Measurements from ENCODE around the gene RPS10.
"Not testable (repeated sequence)": the region's sequence is repeated elsewhere in the genome, so short reads cannot be mapped to it uniquely, and the experiment has no call there.

RPS10 gene

GRCh38 chr6:34447910-34448309, 22.0 kb upstream of the RPS10 start:
- no peak for DNase-seq (ENCODE audit: low read depth in 2 of 2)

DNA sequence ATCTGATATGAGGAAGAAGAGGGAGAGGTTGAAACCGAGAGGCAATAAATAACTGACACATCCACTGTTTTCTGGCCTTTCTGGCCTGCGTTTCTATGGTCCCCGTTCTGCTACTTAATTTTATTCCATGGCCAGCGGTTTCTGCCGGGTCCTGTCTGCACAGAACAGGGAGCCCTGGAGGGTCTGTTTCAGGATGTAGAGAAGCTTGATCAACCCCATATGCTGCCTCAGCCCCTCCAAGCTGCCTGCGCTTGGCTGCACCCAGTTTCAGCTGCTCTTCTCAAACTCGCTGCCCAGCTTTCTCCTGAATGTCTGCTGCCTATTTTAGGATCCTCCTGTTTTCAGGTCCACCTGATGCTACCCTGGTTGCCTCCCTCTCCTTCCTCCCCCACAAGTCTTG, 21.5 kb upstream of the RPS10 start:
- DNase-seq (ENCODE audit: low read depth in 2 of 2): no peak

- DNase-seq (ENCODE audit: low read depth in 2 of 2): no peak
Measured at GRCh38 chr6:34445313-34445860, 19.5 kb upstream of the RPS10 start.

DNA sequence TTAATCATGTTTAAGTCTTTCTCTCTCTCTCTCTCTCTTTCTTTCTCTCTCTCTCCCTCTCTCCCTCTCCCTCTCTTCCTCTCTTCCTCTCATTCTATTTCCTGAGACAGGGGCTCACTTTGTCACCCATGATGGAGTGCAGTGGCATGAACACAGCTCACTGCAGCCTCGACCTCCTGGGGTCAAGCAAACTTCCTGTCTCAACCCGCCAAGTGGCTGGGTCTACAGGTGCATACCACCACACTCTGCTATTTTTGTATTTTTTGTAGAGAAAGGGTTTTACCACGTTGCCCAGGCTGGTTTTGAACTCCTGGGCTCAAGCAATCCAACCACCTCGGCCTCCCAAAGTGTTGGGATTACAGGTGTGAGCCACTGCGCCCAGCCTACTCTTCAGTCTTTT, 15.7 kb upstream of the RPS10 start:
- no peak for DNase-seq (ENCODE audit: low read depth in 2 of 2)

- DNase-seq (ENCODE audit: low read depth in 2 of 2): no peak
Measured at GRCh38 chr6:34439442-34439841, 13.6 kb upstream of the RPS10 start.

DNA sequence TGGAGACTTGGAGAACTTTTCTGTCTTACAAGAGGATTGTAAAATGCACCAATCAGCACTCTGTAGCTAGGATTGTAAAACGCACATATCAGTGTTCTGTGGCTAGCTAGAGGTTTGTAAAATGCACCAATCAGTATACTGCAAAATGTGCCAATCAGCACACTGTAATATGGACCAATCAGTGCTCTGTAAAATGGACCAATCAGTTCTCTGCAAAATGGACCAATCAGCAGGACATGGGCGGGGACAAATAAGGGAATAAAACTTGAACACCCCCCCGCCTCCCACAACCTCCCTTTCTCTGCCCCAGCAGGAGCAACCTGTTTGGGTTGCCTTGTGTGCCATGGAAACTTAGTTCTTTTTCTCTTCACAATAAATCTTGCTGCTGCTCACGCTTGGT, 12.8 kb upstream of the RPS10 start:
- DNase-seq (ENCODE audit: low read depth in 2 of 2): no peak

DNA sequence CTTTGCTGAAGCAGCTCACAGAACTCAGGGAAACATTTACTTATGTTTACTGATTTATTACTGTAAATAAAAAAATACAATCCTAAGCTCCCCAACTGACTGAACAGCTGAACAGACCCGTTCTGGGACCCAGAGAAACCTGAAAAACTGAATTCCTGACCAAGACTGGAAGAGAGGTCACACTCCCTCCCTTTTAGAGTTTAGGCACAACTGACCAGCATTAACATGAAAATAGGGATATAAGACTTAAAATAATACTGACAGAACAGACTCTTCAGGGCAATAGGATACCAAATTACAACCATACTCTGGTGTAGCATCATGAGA, 11.7 kb upstream of the RPS10 start:
- DNase-seq (ENCODE audit: low read depth in 2 of 2): no peak

DNA sequence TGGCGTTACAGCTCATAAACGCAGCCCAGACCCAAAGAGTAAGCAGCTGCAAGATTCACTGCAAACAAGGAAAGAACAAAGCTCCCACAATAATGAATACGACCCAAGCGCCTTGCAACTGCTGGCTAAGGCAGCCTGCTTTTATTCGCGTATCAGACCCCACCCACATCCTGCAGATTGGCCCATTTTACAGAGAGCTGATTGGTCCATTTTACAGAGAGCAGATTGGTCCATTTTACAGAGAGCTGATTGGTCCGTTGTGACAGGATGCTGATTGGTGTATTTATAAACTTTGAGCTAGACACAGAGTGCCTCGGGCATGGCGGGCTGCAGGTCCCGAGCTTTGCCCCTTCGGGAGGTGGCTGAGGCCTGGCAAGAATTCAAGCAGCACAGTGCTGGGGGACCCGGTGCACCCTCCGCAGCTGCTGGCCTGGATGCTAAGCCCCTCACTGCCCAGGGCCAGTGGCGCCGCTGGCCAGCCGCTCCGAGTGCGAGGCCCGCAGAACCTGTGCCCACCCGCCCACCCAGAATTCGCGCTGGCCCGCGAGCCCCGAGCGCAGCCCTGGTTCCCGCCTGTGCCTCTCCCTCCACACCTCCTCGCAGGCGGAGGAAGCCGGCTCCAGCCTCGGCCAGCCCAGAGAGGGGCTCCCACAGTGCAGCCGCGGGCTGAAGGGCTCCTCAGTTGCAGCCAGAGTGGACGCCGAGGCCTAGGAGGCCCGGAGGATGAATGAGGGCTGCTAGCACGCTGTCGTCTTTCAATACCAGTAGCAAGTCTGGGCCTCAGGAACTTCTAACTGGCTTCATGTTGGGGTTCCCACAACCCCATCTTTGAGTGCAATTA, 11.2 kb upstream of the RPS10 start:
- no peak for DNase-seq (ENCODE audit: low read depth in 2 of 2)

DNA sequence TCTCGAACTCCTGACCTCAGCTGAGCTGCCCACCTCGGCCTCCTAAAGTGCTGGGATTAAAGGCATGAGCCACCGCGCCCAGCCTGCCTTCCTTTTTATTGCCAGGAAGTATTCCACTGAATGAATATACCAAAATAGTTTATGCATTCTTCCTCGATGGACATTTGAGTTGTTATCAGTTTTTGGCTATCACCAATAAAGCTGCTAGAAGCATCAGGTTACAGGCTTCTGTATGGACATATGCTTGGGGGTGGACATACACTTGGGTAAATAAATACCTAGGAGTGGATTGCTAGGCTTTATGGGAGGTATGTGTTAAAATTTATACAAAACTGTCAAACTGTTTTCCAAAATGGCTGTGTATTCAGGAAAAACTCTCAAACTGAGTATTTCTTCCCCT, 10.0 kb upstream of the RPS10 start:
- no peak for DNase-seq (ENCODE audit: low read depth in 2 of 2)

- peak in 1 of 2 donors; percentile 6 for DNase-seq (ENCODE audit: low read depth in 2 of 2)
Measured at GRCh38 chr6:34425132-34425497, 754 bp downstream of the RPS10 start.

- DNase-seq (ENCODE audit: low read depth in 2 of 2): no peak
Measured at GRCh38 chr6:34424200-34425131, 1.4 kb downstream of the RPS10 start.

DNA sequence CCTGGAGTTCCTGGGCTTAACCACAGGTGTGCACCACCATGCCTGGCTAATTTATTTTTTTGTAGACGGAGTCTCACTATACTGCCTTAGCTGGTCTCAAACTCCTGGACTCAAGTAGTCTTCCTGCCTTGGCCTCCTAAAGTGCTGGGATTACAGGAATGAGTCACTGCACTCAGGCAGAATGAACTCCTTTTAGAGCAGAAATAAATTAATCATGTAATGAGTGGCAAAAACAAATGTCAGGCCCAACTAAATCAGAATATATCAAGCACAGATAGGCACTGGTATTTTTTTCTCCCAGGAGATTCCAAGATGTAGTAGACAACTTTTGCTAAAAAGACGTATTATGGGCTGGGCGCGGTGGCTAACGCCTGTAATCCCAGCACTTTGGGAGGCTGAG, 2.6 kb downstream of the RPS10 start:
- no peak for DNase-seq (ENCODE audit: low read depth in 2 of 2)

DNA sequence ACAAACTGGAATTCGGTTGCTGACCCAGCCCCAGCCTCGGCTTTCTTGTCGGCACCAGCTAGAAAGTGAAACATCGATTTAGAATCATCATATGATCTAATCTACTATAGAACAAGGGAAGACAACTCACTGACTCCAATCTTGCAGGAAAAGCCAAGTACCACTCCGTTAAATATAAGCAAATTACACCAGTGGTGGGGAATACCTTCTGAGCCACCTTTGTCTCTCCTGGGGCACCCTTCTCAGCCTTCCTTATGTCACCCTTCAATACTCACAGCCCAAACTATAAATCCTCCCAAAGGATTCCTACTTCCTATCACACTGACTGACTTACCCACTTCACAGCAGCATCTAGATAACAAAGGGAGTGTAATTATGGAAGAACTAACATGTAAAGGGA, 7.5 kb downstream of the RPS10 start:
- DNase-seq (ENCODE audit: low read depth in 2 of 2): no peak

GRCh38 chr6:34416877-34417371, 8.9 kb downstream of the RPS10 start:
- DNase-seq (ENCODE audit: low read depth in 2 of 2): no peak

DNA sequence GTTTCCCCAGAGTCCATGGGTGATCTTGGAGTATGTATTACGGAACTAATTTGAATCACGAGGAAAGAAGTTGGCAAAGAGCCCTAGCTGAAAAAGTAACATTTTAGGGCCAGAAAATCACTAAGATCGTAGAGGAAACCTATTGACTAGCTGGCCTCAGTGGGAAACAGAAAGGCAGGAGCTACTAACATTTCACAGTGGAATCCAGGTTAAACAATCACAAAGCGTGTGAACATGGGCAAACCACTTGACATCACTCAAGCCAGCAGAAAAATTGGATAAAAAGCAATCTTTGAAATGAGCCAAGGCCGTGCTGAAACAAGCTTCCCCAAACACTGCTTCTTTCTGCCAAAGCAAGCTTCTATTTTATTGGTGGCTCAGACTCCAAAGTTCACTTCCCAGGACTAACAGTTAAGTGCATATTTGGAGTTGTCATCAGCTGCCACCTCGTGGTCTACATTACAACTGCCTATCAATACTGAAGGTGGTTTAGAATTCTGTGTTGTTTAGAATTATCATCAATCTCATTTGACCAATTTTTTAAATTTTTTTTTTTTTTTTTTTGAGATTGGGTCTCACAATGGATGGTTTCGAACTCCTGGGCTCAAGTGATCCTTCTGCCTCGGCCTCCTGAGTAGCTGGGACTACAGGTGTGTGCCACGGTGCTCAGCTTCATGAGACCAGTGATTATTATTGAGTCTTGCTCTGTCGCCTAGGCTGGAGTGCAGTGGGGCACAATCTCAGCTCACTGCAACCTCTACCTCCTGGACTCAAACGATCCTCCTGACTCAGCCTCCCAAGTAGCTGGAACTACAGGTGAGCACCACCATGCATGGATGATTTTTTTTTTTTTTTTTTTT, 10.6 kb downstream of the RPS10 start:
- no peak for DNase-seq (ENCODE audit: low read depth in 2 of 2)

GRCh38 chr6:34412643-34413214, 13.1 kb downstream of the RPS10 start:
- no peak for DNase-seq (ENCODE audit: low read depth in 2 of 2)

GRCh38 chr6:34412016-34412415, 13.9 kb downstream of the RPS10 start:
- DNase-seq (ENCODE audit: low read depth in 2 of 2): no peak

DNA sequence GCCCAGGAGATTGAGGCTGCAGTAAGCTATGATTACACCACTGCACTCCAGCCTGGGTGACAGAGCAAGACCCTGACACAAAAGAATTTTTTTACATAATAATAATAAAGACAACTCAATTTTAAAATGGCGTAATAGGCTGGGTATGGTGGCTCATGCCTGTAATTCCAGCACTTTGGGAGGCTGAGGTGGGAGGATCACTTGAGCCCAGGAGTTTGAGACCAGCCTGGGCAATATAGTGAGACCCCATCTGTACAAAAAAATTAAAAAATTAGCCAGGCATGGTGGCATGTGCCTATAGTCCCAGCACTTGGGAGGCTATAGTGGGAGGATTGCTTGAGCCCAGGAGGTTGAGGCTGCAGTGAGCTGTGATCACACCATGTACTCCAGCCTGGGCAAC, 18.0 kb downstream of the RPS10 start:
- not testable (repeated sequence) for DNase-seq (ENCODE audit: low read depth in 2 of 2)

- no peak for DNase-seq (ENCODE audit: low read depth in 2 of 2)
Measured at GRCh38 chr6:34396518-34396917, 29.4 kb downstream of the RPS10 start.

DNA sequence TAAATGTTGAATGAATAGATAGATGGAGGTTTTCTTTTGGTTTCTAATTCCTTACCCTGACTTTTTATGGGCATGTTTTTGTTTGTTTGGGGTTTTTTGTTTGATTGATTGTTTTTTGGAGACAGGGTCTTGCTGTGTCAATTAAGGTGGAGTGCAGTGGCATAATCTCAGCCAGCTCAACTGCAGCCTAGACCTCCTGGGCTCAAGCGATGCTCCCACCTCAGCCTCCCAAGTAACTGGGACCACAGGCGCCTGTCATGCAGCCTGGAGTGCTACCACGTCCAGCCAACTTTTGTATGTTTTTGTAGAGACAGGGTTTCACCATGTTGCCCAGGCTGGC, 31.9 kb downstream of the RPS10 start:
- no peak for DNase-seq (ENCODE audit: low read depth in 2 of 2)

DNA sequence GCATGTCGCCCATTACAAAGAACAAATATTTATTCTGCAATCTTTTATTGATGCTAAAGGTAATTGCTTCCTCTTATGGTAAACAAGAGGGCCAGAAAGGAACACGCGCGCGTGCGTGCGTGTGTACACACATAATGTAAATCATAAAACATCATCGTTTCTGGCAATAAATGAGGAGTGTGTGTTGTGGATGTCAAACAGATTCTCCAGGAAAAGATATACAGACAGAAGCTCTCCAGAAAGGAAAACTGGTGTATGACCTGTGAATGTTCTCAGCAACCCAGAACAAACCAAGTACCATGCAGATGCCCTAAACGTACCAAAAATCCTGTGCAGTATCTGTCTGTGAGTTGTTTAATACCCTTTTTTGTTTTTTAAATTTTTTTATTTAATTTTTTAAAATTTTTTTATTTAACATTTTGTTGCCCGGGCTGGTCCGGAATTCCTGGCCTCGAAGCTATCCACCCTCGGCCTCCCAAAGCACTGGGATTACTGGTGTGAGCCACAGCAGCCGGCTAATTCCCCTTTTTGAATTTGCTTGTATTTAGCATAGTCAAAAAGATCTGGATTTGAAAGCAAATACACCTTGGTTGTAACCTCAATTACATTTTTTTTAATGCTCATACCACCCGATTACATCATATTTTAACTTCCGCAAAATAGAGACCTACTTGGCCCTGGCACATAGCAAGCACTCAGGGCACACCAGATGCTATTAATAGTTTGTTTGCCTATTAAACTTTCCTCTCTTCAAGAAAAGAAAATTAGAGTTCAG, 32.5 kb downstream of the RPS10 start:
- no peak for DNase-seq (ENCODE audit: low read depth in 2 of 2)

All from stimulated activated CD8-positive, alpha-beta memory T cell treated with anti-CD3 and anti-CD28 coated beads, Interleukin-7, amount 100 ng/mL, for 4 hours (primary cell).